Fibroblast of lung (primary cell): ENCODE measurements around the gene APOBEC2. TPM values are rescaled to one million over a fixed set of nuclear protein-coding genes. Genes with fewer than 3 reads are reported as not detected.

Source experiments
- DNase-seq, 2 donors: peaks; one replicate each; pipeline versions ENCODE4 v3.0.0 to v3.0.0-alpha.2; 2010; ENCODE audit warnings: low read depth in 2 of 2
- H2AFZ ChIP-seq: 2 replicates; pipeline ENCODE4 v1.5.1; 2012; ENCODE audit warnings: low read length, control low read depth, inconsistent platforms
- H3K27ac ChIP-seq: 2 replicates; pipeline ENCODE4 v1.5.1; 2011; ENCODE audit warnings: low read length, control low read depth; ENCODE audit not compliant: insufficient read depth
- H3K27me3 ChIP-seq: 2 replicates; pipeline ENCODE4 v1.5.1; 2011; ENCODE audit warnings: mild to moderate bottlenecking, low read length; ENCODE audit not compliant: control insufficient read depth, insufficient read depth
- H3K36me3 ChIP-seq: 2 replicates; pipeline ENCODE4 v1.5.1; 2011; ENCODE audit warnings: low read length; ENCODE audit not compliant: control insufficient read depth, insufficient read depth
- H3K4me1 ChIP-seq: 2 replicates; pipeline ENCODE4 v1.5.1; 2011; ENCODE audit warnings: low read length; ENCODE audit not compliant: control insufficient read depth, insufficient read depth; ENCODE audit errors: extremely low read depth
- H3K4me2 ChIP-seq: 2 replicates; pipeline ENCODE4 v1.5.1; 2011; ENCODE audit warnings: low read length, control low read depth; ENCODE audit not compliant: insufficient read depth; ENCODE audit errors: extremely low read depth
- H3K4me3 ChIP-seq, 4 experiments: fragments of 200-600 bp in 1 of 4; sonication (generic) in 1 of 4; replicated peaks in 1 of 4; 2 replicates each; pipeline ENCODE4 v1.5.1; 2011 to 2016; ENCODE audit warnings: low read length in 4 of 4, low read depth in 3 of 4, mild to moderate bottlenecking in 3 of 4, control low read depth in 2 of 4, inconsistent platforms in 1 of 4, mixed read lengths in 1 of 4; ENCODE audit not compliant: insufficient read depth in 1 of 4; ENCODE audit errors: control extremely low read depth in 1 of 4
- H3K79me2 ChIP-seq: 2 replicates; pipeline ENCODE4 v1.5.1; 2012; ENCODE audit warnings: mild to moderate bottlenecking, low read length, inconsistent platforms; ENCODE audit not compliant: control insufficient read depth, insufficient read depth
- H3K9ac ChIP-seq: 2 replicates; pipeline ENCODE4 v1.5.1; 2011; ENCODE audit warnings: mild to moderate bottlenecking, low read length, control low read depth; ENCODE audit not compliant: insufficient read depth
- H3K9me3 ChIP-seq: 2 replicates; pipeline ENCODE4 v1.5.1; 2012; ENCODE audit warnings: low read depth, low read length; ENCODE audit not compliant: control insufficient read depth, insufficient read depth
- H4K20me1 ChIP-seq: 2 replicates; pipeline ENCODE4 v1.5.1; 2011; ENCODE audit warnings: low read length; ENCODE audit not compliant: control insufficient read depth, insufficient read depth; ENCODE audit errors: extremely low read depth
- CTCF ChIP-seq, 2 donors: IDR thresholded peaks in 1 of 2; conservative IDR thresholded peaks in 1 of 2; 1 replicate in 1 of 2; 2 replicates in 1 of 2; pipeline ENCODE4 v1.5.1; 2011 to 2012; ENCODE audit warnings: low read length in 2 of 2, control low read depth in 1 of 2, inconsistent platforms in 1 of 2, low read depth in 1 of 2, mild to moderate bottlenecking in 1 of 2
- EZH2 ChIP-seq: IDR thresholded peaks from 2 replicates; pipeline ENCODE4 v1.5.1; 2012; ENCODE audit warnings: low read length, control low read depth, mild to moderate bottlenecking; ENCODE audit errors: missing control alignments
- polyA plus RNA-seq, 2 donors: library from polyadenylated mRNA; depleted of rRNA in 1 of 2; stranded (reverse) in 1 of 2; unstranded in 1 of 2; fragments of >200 nt; gene quantifications; 2 replicates each; pipeline ENCODE4 v1.2.1, GENCODE V29; 2011 to 2012; ENCODE audit warnings: missing spikeins in 1 of 2
- total RNA-seq: library from RNA; depleted of rRNA; stranded (reverse); fragments of >200 nt; gene quantifications from 2 replicates; pipeline ENCODE4 v1.2.1, GENCODE V29; 2014

The APOBEC2 gene
- total and polyA plus RNA-seq, 2 donors (not counting 1 experiment from before 2014, with no cell fraction given) = not detected

GRCh38 chr6:41049955-41050354, 3.0 kb upstream of the APOBEC2 start:
- Histone ChIP-seq H2AFZ (no peak overlapping the region), H3K9me3 (no peaks in the 10 kb centered on the region), H3K4me1 (no peaks in the 10 kb centered on the region), H3K36me3 (no peaks in the 10 kb centered on the region), H3K27me3 (peaks cover 2% of the 10 kb centered on the region), H3K9ac (no peak overlapping the region), H3K27ac (no peak overlapping the region), H3K79me2 (no peaks in the 10 kb centered on the region), H3K4me2 (no peak overlapping the region), H4K20me1 (no peaks in the 10 kb centered on the region), H3K4me3 (no peak overlapping the region)
- no peak for TF ChIP-seq CTCF (conservative IDR thresholded peaks at IDR 0.05 in 1 of 2, IDR thresholded peaks at IDR 0.05 in 1 of 2; ENCODE audit: low read depth in 1 of 2, low read length in 2 of 2)
- TF ChIP-seq EZH2 = no peak
- no peak for DNase-seq

- no peak for DNase-seq
- Histone ChIP-seq H3K36me3 (no peaks in the 10 kb centered on the region), H3K4me3 (no peak overlapping the region), H2AFZ (no peak overlapping the region), H3K27me3 (peaks cover 2% of the 10 kb centered on the region), H3K4me2 (no peak overlapping the region), H4K20me1 (no peaks in the 10 kb centered on the region), H3K27ac (no peak overlapping the region), H3K9me3 (no peaks in the 10 kb centered on the region), H3K4me1 (no peaks in the 10 kb centered on the region), H3K9ac (no peak overlapping the region), H3K79me2 (no peaks in the 10 kb centered on the region)
- no peak for TF ChIP-seq CTCF (conservative IDR thresholded peaks at IDR 0.05 in 1 of 2, IDR thresholded peaks at IDR 0.05 in 1 of 2; ENCODE audit: low read depth in 1 of 2, low read length in 2 of 2)
- no peak for TF ChIP-seq EZH2
Observed at GRCh38 chr6:41050536-41050935, 2.5 kb upstream of the APOBEC2 start.

- Histone ChIP-seq H3K4me1 (no peaks in the 10 kb centered on the region), H3K4me2 (no peak overlapping the region), H4K20me1 (no peaks in the 10 kb centered on the region), H3K9me3 (no peaks in the 10 kb centered on the region), H2AFZ (no peak overlapping the region), H3K27me3 (peaks cover under 1% of the 10 kb centered on the region), H3K27ac (no peak overlapping the region), H3K36me3 (no peaks in the 10 kb centered on the region), H3K9ac (no peak overlapping the region), H3K4me3 (no peak overlapping the region), H3K79me2 (no peaks in the 10 kb centered on the region)
- TF ChIP-seq CTCF (conservative IDR thresholded peaks at IDR 0.05 in 1 of 2, IDR thresholded peaks at IDR 0.05 in 1 of 2; ENCODE audit: low read depth in 1 of 2, low read length in 2 of 2) (no peak), EZH2 (no peak)
- DNase-seq = no peak
Observed at GRCh38 chr6:41051873-41052272, 1.1 kb upstream of the APOBEC2 start.
